ENCODE results near the gene SLC13A4.

The SLC13A4 gene

GRCh38 chr7:135670179-135670578 lies 57.8 kb downstream of the SLC13A4 start (continued):
- no peak for TF ChIP-seq ZNF362 (tag by site-specific recombination; IDR thresholded peaks at IDR 0.05)
- TF ChIP-seq WT1 (tag by site-specific recombination; IDR thresholded peaks at IDR 0.05), result no peak

GRCh38 chr7:135669774-135670173 lies 58.2 kb downstream of the SLC13A4 start:
- Histone ChIP-seq H3K36me3 (ENCODE audit: control insufficient read depth in 2 of 2, insufficient read depth in 1 of 2, low read length in 2 of 2) (peaks cover 0 to 13% of the 10 kb centered on the region in 2 experiments; a peak in 1 of 3 replicates), H3K4me3 (ENCODE audit: low read depth, low read length) (no peak overlapping the region), H3K4me1 (ENCODE audit: control insufficient read depth, insufficient read depth, low read length) (no peaks in the 10 kb centered on the region), H3K27ac (ENCODE audit: extremely low read depth, low read depth, low read length) (no peak overlapping the region), H3K9me3 (ENCODE audit: control insufficient read depth, insufficient read depth, low read depth, low read length) (no peaks in the 10 kb centered on the region)
- ChIA-PET POLR2A (no interaction called here), CTCF (interaction anchor here (0.6 to 7.8 kb wide), 9 partner anchors 35 to 437 kb away, joined by 3 to 58 read pairs (median 4); no protein-coding TSS in a partner anchor)
- TF ChIP-seq PATZ1 (tag by site-specific recombination; IDR thresholded peaks at IDR 0.05) (no peak), ZNF362 (tag by site-specific recombination; IDR thresholded peaks at IDR 0.05) (no peak), ZNF112 (tag by site-specific recombination; IDR thresholded peaks at IDR 0.05) (no peak), SP2 (tag by site-specific recombination; IDR thresholded peaks at IDR 0.05) (no peak), ZNF24 (tag by site-specific recombination; IDR thresholded peaks at IDR 0.05) (no peak), ZNF223 (tag by site-specific recombination; IDR thresholded peaks at IDR 0.05) (no peak), ZNF391 (tag by site-specific recombination; IDR thresholded peaks at IDR 0.05; ENCODE audit: borderline replicate concordance, low read depth) (no peak), ZNF626 (tag by site-specific recombination; IDR thresholded peaks at IDR 0.05) (no peak), HOXD13 (CRISPR knock-in tag; IDR thresholded peaks at IDR 0.05; ENCODE audit: borderline replicate concordance) (no peak), ATF2 (tag by site-specific recombination; IDR thresholded peaks at IDR 0.05; ENCODE audit: low read depth) (no peak), ZNF785 (tag by site-specific recombination; IDR thresholded peaks at IDR 0.05) (no peak), ZNF837 (tag by site-specific recombination; IDR thresholded peaks at IDR 0.05) (no peak), RBAK (tag by site-specific recombination; IDR thresholded peaks at IDR 0.05) (no peak), ZNF280C (tag by site-specific recombination; IDR thresholded peaks at IDR 0.05) (no peak), BCL11A (tag by site-specific recombination; IDR thresholded peaks at IDR 0.05; ENCODE audit: low read depth) (no peak), ZNF140 (tag by site-specific recombination; IDR thresholded peaks at IDR 0.05) (no peak), PRDM6 (tag by site-specific recombination; IDR thresholded peaks at IDR 0.05) (no peak), REPIN1 (tag by site-specific recombination; IDR thresholded peaks at IDR 0.05; ENCODE audit: low read depth) (no peak), KLF9 (tag by site-specific recombination; IDR thresholded peaks at IDR 0.05; ENCODE audit: low read depth) (no peak)
